CD4-positive, alpha-beta T cell (primary cell): ENCODE data around the gene SCAMP4. TPM values are rescaled to one million over a fixed set of nuclear protein-coding genes. Genes with fewer than 3 reads are reported as not detected.
A peak's percentile ranks its signal among the peaks of the same experiment; 100 is the strongest.

ENCODE experiments used
- ATAC-seq: fragments of 200-7000 bp; cut with Tn5 transposase; one replicate; pipeline ENCODE4 v1.10.0; 2022; ENCODE audit warnings: mild to moderate bottlenecking; ENCODE audit not compliant: poor library complexity
- CTCF ChIA-PET: fragments of 350-600 bp; sonication (Branson Sonifier 250); formaldehyde crosslinking; loops from one replicate; lab custom pipeline; 2021; ENCODE audit warnings: antibody characterized with exemption, inconsistent platforms; lab: Charles Lee
- POLR2A ChIA-PET: fragments of 350-600 bp; sonication (Branson Sonifier 250); formaldehyde crosslinking; loops from one replicate; lab custom pipeline; 2021; ENCODE audit warnings: antibody characterized with exemption, inconsistent platforms; lab: Charles Lee
- DNase-seq, 14 experiments: peaks; one replicate each; pipeline ENCODE4 v3.0.0-alpha.2; 2013 to 2020; ENCODE audit warnings: mixed read lengths in 2 of 14
- H3K27ac ChIP-seq, 2 donors: one replicate each; pipeline versions ENCODE4 v1.5.1 to v1.7.0; 2013; ENCODE audit warnings: low read length in 2 of 2, low read depth in 1 of 2, mild to moderate bottlenecking in 1 of 2
- H3K27me3 ChIP-seq, 2 experiments: 1 replicate in 1 of 2; 2 replicates in 1 of 2; pipeline versions ENCODE4 v1.6.1 to v1.7.0; 2013; ENCODE audit warnings: low read length in 2 of 2, control low read depth in 1 of 2, mild to moderate bottlenecking in 1 of 2, moderate library complexity in 1 of 2; ENCODE audit not compliant: insufficient read depth in 2 of 2, control insufficient read depth in 1 of 2
- H3K36me3 ChIP-seq: one replicate; pipeline ENCODE4 v1.6.1; 2013; ENCODE audit warnings: low read length, control low read depth; ENCODE audit not compliant: insufficient read depth
- H3K4me1 ChIP-seq: one replicate; pipeline ENCODE4 v1.6.1; 2013; ENCODE audit warnings: low read length, control low read depth; ENCODE audit not compliant: insufficient read depth
- H3K4me3 ChIP-seq: one replicate; pipeline ENCODE4 v1.5.1; 2013; ENCODE audit warnings: mild to moderate bottlenecking, low read length, moderate library complexity
- H3K9me3 ChIP-seq, 2 experiments: 1 replicate in 1 of 2; 2 replicates in 1 of 2; pipeline versions ENCODE4 v1.6.1 to v1.7.0; 2013; ENCODE audit warnings: low read length in 2 of 2, mild to moderate bottlenecking in 2 of 2, control low read depth in 1 of 2, moderate library complexity in 1 of 2; ENCODE audit not compliant: control insufficient read depth in 1 of 2, insufficient read depth in 1 of 2
- H3K27ac Mint-ChIP-seq: one replicate; pipeline ENCODE4 v1.8.0; 2020; ENCODE audit warnings: mixed read lengths
- H3K27me3 Mint-ChIP-seq: one replicate; pipeline ENCODE4 v1.8.0; 2021; ENCODE audit warnings: mixed read lengths
- H3K36me3 Mint-ChIP-seq: one replicate; pipeline ENCODE4 v1.8.0; 2021; ENCODE audit warnings: low read depth, mixed read lengths
- H3K4me1 Mint-ChIP-seq: one replicate; pipeline ENCODE4 v1.8.0; 2021; ENCODE audit warnings: low read depth, mixed read lengths
- H3K4me3 Mint-ChIP-seq: one replicate; pipeline ENCODE4 v1.8.0; 2020; ENCODE audit warnings: mild to moderate bottlenecking, mixed read lengths
- H3K9me3 Mint-ChIP-seq: one replicate; pipeline ENCODE4 v1.8.0; 2020; ENCODE audit warnings: mixed read lengths
- intact Hi-C, 2 experiments: fragments of 100-400 bp; cut with DNase I in 1 of 2; cut with micrococcal nuclease in 1 of 2; formaldehyde crosslinking; loops; one replicate each; pipeline versions ENCODE4 v1.15.1 to v1.9.0; 2023 to 2025; cut with DNase I, micrococcal nuclease
- polyA plus RNA-seq, 2 donors: library from polyadenylated mRNA; unstranded; fragments of 120-200 nt; gene quantifications; one replicate each; pipeline ENCODE4 v1.2.1, GENCODE V29; 2013
- total RNA-seq, 174 experiments: library from RNA in 2 of 174; stranded (reverse) in 2 of 174; gene quantifications; one replicate each; pipeline ENCODE4 v1.2.3 and lab custom pipeline; 2021 to 2026
- TF ChIP-seq, protein P1 (sequence below): fragments of 200-600 bp; IDR thresholded peaks from one replicate; pipeline ENCODE4 v1.8.0; 2022; ENCODE audit warnings: antibody characterized with exemption, mild to moderate bottlenecking

The SCAMP4 gene, protein sequence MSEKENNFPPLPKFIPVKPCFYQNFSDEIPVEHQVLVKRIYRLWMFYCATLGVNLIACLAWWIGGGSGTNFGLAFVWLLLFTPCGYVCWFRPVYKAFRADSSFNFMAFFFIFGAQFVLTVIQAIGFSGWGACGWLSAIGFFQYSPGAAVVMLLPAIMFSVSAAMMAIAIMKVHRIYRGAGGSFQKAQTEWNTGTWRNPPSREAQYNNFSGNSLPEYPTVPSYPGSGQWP
- 10 to 100 TPM; 12.7 to 15.4 TPM for total RNA-seq
- 14.5 TPM for polyA plus RNA-seq (2013, experiment 1 of 2)
- polyA plus RNA-seq (2013, experiment 2 of 2): 19.6 TPM
- total RNA-seq (lab: John Stamatoyannopoulos, UW): 3.7 to 37.9 (median 14.9) reads per million in 172 experiments

DNA sequence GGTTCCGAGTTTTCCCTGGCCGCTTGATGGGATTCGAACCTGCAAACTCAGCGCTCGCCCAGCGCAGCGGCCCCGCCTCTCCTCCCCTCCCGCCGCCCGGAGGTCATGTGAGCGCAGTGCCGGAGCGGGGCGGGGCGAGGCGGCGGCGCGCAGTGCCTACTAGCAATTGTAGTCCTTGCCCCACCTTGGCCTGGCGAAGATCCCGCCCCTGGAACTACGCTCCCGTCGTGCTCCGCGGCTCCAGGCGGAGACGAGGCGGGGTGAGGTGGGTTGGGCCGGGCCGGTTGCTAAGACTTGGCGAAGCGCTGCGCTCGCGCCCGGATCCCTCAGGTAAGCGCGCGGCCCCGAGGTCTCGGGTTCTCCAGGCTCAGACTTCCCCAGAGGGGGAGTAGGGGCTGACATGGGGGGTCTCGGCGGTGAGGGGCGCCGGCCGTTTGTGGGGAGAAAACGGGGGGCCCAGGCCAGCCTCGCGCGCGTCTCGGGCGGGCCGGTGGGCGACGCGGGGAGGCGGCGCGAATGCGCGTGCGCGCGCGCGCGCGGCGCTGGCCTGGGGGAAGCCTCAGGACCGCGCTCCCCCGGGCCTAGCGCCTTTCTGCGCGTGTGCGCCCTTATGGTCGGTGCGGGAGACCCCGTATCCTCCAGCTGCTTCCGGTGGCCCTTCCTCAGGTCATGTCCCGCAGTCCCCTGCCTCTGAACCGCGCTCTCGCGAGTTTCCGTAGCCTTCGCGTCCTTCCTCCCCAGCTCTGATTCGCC lies at the start of gene SCAMP4, which contains the start of gene ADAT3:
Gene SCAMP4, plus strand, starts transcription at position 290 of the 753 bp plus-strand sequence. CDS start 9,621 bp downstream, outside the sequence.
Gene ADAT3, plus strand, starts transcription at position 290 of the 753 bp plus-strand sequence. CDS start 6,649 bp downstream, outside the sequence.
- no peaks in the 10 kb centered on the region for H3K27me3 ChIP-seq
- H3K4me1 ChIP-seq: peaks cover 51% of the 10 kb centered on the region

DNA sequence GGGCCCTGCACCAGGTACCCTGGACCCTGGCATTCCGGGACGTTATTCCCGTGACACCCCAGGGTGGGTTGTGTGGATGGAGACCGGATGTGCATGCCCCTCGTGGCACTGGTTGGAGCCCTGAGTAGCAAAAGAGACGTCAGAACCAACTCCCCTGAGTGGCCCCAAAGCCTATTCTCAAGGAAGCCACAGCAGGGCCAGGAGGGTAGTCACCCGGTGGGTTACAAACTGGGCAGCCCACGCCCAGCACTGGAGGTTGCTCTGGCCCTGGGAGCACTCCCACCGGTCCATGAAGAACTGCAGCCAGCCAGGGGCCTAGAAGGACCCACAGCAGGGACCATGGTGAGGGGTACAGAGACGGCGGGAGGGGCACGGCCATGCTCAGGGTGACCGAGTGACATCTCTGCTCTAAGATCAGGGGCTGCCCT lies 49.4 kb upstream of the SCAMP4 start:
- intact Hi-C loops: no loop called here
- H3K4me1 Mint-ChIP-seq: peaks cover 64% of the 10 kb centered on the region

More for the DNA sequence above, at the start of gene SCAMP4, which contains the start of gene ADAT3:
- H3K27me3 Mint-ChIP-seq: no peaks in the 10 kb centered on the region
- no peaks in the 10 kb centered on the region for H3K9me3 Mint-ChIP-seq
- TF ChIP-seq, protein P1, sequence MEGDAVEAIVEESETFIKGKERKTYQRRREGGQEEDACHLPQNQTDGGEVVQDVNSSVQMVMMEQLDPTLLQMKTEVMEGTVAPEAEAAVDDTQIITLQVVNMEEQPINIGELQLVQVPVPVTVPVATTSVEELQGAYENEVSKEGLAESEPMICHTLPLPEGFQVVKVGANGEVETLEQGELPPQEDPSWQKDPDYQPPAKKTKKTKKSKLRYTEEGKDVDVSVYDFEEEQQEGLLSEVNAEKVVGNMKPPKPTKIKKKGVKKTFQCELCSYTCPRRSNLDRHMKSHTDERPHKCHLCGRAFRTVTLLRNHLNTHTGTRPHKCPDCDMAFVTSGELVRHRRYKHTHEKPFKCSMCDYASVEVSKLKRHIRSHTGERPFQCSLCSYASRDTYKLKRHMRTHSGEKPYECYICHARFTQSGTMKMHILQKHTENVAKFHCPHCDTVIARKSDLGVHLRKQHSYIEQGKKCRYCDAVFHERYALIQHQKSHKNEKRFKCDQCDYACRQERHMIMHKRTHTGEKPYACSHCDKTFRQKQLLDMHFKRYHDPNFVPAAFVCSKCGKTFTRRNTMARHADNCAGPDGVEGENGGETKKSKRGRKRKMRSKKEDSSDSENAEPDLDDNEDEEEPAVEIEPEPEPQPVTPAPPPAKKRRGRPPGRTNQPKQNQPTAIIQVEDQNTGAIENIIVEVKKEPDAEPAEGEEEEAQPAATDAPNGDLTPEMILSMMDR: no peak
- peak within 1 kb of the TSS; percentile 72 for H3K27ac ChIP-seq
- H3K4me1 Mint-ChIP-seq: peaks cover 40% of the 10 kb centered on the region
- no peaks in the 10 kb centered on the region for H3K36me3 Mint-ChIP-seq
- ATAC-seq (peak; percentile 98), DNase-seq (peak; percentile 97 to 99 (median 99))
- peaks cover 0 to 7% of the 10 kb centered on the region in 2 experiments for H3K9me3 ChIP-seq
- POLR2A ChIA-PET: interaction anchor here (0.6 to 1.4 kb wide), 4 partner anchors 8 to 41 kb away, joined by 3 to 8 read pairs (median 3); no protein-coding TSS in a partner anchor
- peak within 1 kb of the TSS; percentile 65 for H3K4me3 ChIP-seq
- H3K4me3 Mint-ChIP-seq: peak within 1 kb of the TSS; percentile 93
- H3K36me3 ChIP-seq: peaks cover 5% of the 10 kb centered on the region
- peak within 1 kb of the TSS; percentile 78 for H3K27ac Mint-ChIP-seq
- CTCF ChIA-PET: interaction anchor here (1.1 kb wide), 1 partner anchor 31 kb away, joined by 3 read pairs; no protein-coding TSS in a partner anchor
- intact Hi-C loops: loop anchor here (1.0 to 5.0 kb wide), 5 partner anchors 20 to 43 kb away; partner anchors contain the start of genes ABHD17A (in 1 of the 2) and KLF16 (in 1 of the 2)

More for the DNA sequence above, 49.4 kb upstream of the SCAMP4 start:
- Histone ChIP-seq H3K4me1 (peaks cover 96% of the 10 kb centered on the region), H3K4me3 (peak overlapping the region; percentile 61), H3K9me3 (no peaks in the 10 kb centered on the region), H3K27me3 (no peaks in the 10 kb centered on the region), H3K27ac (peak overlapping the region; percentile 71 to 77), H3K36me3 (no peaks in the 10 kb centered on the region)
- Mint-ChIP-seq H3K9me3 (no peaks in the 10 kb centered on the region), H3K4me3 (peak overlapping the region; percentile 91), H3K36me3 (peaks cover 5% of the 10 kb centered on the region), H3K27me3 (no peaks in the 10 kb centered on the region), H3K27ac (peak overlapping the region; percentile 96)
- ChIA-PET CTCF (interaction anchor here (1.3 to 1.5 kb wide), 2 partner anchors 9 to 30 kb away, joined by 4 to 5 read pairs; no protein-coding TSS in a partner anchor), POLR2A (interaction anchor here (1.0 to 2.2 kb wide), 8 partner anchors 9 to 587 kb away, joined by 3 to 11 read pairs (median 6); partner anchors contain the start of genes ABHD17A and CIRBP)
- ATAC-seq (no peak), DNase-seq (peak in 5 of 14 experiments; percentile 25 to 67 (median 48))
- TF ChIP-seq, protein P1: no peak
